D721Med (cell line): ENCODE results near the gene QRFP.

Source experiments
- DNase-seq: peaks from one replicate; pipeline ENCODE4 v3.0.0; 2011; ENCODE audit warnings: low spot score; ENCODE audit not compliant: insufficient read length
- FAIRE-seq: peaks from 2 replicates; lab custom pipeline; 2011; peaks lifted over from hg19 to GRCh38; lab: Jason Lieb, UNC
- TF ChIP-seq, protein P1 (sequence below): IDR thresholded peaks from 2 replicates; pipeline ENCODE4 v1.5.1; 2012; ENCODE audit warnings: mild to moderate bottlenecking, control low read depth; ENCODE audit not compliant: insufficient read depth; ENCODE audit errors: missing control alignments

QRFP gene

DNA sequence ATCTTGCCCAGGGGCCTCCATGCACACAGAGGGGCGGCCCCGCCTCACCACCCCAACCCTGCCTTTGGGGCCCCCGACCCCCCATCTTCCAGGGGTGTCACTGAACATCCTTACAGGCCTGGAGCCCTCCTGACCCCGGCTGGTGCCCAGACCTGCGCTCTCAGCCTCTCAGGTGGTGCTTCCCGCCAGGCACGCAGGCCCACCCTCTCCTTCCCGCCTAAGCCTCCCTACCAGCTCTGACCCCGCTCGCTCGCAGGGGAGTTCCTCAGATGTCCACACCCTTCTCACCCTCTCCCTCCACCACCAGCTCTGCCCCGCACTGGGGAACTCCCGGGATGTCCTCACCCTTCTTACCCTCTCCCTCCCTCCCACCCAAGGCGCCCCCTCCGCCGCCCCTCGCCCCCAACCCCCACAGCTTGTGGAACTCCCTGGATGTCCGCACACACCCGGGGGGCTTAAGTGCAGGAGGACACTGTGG is 12.3 kb upstream of the QRFP start:
- TF ChIP-seq, protein P1, sequence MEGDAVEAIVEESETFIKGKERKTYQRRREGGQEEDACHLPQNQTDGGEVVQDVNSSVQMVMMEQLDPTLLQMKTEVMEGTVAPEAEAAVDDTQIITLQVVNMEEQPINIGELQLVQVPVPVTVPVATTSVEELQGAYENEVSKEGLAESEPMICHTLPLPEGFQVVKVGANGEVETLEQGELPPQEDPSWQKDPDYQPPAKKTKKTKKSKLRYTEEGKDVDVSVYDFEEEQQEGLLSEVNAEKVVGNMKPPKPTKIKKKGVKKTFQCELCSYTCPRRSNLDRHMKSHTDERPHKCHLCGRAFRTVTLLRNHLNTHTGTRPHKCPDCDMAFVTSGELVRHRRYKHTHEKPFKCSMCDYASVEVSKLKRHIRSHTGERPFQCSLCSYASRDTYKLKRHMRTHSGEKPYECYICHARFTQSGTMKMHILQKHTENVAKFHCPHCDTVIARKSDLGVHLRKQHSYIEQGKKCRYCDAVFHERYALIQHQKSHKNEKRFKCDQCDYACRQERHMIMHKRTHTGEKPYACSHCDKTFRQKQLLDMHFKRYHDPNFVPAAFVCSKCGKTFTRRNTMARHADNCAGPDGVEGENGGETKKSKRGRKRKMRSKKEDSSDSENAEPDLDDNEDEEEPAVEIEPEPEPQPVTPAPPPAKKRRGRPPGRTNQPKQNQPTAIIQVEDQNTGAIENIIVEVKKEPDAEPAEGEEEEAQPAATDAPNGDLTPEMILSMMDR: no peak
- no peak for FAIRE-seq
- no peak for DNase-seq

GRCh38 chr9:130908146-130908877 is 11.7 kb upstream of the QRFP start:
- TF ChIP-seq, protein P1: no peak

GRCh38 chr9:130906735-130907416 is 10.3 kb upstream of the QRFP start:
- no peak for FAIRE-seq
- no peak for DNase-seq
- TF ChIP-seq, protein P1: no peak

More at GRCh38 chr9:130908146-130908877, 11.7 kb upstream of the QRFP start:
- DNase-seq (no peak), FAIRE-seq (no peak)

DNA sequence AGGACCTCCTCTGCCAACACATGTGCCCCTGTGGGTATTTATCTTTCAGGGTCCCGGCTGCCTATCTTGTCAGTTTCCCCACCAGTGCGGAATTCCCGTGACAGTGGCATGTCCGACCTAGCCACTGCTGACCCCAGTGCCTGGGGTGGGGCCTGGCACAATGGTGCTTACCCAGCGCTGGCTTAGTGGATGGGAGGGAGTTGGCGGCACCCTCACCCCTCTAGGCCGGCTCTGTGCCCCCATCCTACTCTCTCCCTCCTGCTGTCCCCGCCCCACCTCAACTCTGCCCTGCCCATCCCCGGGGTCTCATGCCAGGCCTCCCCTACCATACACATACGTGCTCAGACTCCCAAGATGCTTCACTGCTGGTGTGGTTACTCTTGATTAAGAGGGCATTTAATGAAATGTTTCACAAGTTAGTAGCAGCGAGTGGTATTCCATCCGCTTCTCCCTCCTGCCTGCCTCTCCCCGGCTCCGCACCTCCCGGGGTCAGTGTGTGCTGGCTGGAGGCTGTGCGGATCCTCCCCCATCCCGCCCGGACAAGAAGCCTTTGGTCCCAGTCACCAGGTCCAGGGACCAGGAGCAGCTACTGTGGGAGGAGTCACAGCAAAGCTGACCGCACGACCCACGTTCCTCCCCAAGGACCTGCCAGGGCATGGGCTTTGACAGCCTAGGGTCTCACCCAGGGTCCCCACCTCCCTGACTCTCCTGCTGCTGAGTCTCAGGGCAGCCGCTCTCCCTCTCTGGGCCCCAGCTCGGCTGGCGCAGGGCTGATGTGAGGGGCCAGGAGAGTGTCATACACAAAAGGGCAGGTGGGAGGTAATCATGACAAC is 9.5 kb upstream of the QRFP start:
- FAIRE-seq (no peak), DNase-seq (no peak)
- TF ChIP-seq, protein P1: no peak

- FAIRE-seq (no peak), DNase-seq (no peak)
- TF ChIP-seq, protein P1: no peak
Measured at GRCh38 chr9:130905125-130905901, 8.7 kb upstream of the QRFP start.
